ENCODE data around the gene LY6G5C. TPM values are rescaled to one million over a fixed set of nuclear protein-coding genes. Genes with fewer than 3 reads are reported as not detected.

LY6G5C gene
- total and polyA plus RNA-seq, 9 of the 15 experiments (the other 6 are each of a cell fraction or from before 2014, with no cell fraction given) = 0.10 to 0.67 (median 0.46) TPM; not detected in 4

- TF ChIP-seq, protein P1, sequence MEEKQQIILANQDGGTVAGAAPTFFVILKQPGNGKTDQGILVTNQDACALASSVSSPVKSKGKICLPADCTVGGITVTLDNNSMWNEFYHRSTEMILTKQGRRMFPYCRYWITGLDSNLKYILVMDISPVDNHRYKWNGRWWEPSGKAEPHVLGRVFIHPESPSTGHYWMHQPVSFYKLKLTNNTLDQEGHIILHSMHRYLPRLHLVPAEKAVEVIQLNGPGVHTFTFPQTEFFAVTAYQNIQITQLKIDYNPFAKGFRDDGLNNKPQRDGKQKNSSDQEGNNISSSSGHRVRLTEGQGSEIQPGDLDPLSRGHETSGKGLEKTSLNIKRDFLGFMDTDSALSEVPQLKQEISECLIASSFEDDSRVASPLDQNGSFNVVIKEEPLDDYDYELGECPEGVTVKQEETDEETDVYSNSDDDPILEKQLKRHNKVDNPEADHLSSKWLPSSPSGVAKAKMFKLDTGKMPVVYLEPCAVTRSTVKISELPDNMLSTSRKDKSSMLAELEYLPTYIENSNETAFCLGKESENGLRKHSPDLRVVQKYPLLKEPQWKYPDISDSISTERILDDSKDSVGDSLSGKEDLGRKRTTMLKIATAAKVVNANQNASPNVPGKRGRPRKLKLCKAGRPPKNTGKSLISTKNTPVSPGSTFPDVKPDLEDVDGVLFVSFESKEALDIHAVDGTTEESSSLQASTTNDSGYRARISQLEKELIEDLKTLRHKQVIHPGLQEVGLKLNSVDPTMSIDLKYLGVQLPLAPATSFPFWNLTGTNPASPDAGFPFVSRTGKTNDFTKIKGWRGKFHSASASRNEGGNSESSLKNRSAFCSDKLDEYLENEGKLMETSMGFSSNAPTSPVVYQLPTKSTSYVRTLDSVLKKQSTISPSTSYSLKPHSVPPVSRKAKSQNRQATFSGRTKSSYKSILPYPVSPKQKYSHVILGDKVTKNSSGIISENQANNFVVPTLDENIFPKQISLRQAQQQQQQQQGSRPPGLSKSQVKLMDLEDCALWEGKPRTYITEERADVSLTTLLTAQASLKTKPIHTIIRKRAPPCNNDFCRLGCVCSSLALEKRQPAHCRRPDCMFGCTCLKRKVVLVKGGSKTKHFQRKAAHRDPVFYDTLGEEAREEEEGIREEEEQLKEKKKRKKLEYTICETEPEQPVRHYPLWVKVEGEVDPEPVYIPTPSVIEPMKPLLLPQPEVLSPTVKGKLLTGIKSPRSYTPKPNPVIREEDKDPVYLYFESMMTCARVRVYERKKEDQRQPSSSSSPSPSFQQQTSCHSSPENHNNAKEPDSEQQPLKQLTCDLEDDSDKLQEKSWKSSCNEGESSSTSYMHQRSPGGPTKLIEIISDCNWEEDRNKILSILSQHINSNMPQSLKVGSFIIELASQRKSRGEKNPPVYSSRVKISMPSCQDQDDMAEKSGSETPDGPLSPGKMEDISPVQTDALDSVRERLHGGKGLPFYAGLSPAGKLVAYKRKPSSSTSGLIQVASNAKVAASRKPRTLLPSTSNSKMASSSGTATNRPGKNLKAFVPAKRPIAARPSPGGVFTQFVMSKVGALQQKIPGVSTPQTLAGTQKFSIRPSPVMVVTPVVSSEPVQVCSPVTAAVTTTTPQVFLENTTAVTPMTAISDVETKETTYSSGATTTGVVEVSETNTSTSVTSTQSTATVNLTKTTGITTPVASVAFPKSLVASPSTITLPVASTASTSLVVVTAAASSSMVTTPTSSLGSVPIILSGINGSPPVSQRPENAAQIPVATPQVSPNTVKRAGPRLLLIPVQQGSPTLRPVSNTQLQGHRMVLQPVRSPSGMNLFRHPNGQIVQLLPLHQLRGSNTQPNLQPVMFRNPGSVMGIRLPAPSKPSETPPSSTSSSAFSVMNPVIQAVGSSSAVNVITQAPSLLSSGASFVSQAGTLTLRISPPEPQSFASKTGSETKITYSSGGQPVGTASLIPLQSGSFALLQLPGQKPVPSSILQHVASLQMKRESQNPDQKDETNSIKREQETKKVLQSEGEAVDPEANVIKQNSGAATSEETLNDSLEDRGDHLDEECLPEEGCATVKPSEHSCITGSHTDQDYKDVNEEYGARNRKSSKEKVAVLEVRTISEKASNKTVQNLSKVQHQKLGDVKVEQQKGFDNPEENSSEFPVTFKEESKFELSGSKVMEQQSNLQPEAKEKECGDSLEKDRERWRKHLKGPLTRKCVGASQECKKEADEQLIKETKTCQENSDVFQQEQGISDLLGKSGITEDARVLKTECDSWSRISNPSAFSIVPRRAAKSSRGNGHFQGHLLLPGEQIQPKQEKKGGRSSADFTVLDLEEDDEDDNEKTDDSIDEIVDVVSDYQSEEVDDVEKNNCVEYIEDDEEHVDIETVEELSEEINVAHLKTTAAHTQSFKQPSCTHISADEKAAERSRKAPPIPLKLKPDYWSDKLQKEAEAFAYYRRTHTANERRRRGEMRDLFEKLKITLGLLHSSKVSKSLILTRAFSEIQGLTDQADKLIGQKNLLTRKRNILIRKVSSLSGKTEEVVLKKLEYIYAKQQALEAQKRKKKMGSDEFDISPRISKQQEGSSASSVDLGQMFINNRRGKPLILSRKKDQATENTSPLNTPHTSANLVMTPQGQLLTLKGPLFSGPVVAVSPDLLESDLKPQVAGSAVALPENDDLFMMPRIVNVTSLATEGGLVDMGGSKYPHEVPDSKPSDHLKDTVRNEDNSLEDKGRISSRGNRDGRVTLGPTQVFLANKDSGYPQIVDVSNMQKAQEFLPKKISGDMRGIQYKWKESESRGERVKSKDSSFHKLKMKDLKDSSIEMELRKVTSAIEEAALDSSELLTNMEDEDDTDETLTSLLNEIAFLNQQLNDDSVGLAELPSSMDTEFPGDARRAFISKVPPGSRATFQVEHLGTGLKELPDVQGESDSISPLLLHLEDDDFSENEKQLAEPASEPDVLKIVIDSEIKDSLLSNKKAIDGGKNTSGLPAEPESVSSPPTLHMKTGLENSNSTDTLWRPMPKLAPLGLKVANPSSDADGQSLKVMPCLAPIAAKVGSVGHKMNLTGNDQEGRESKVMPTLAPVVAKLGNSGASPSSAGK (IDR thresholded peaks at IDR 0.05) = no peak
- TF ChIP-seq CEBPG (CRISPR knock-in tag; IDR thresholded peaks at IDR 0.05) (0 out of 2 replicates have a peak, but pooled peaks have one; percentile 30), CEBPG (tag; conservative IDR thresholded peaks at IDR 0.05 in 1 of 2, IDR thresholded peaks at IDR 0.05 in 1 of 2) (no peak), LCOR (CRISPR knock-in tag; IDR thresholded peaks at IDR 0.05) (peak; percentile 18; the same call in 1 of the 2 replicates), FOXA3 (CRISPR knock-in tag; conservative IDR thresholded peaks at IDR 0.05 in 1 of 2, IDR thresholded peaks at IDR 0.05 in 1 of 2) (0 out of 4 replicates have a peak, but pooled peaks of 1 of the 2 experiments have one; percentile 43), NR3C1 (CRISPR knock-in tag; IDR thresholded peaks at IDR 0.05) (no peak), MIER1 (IDR thresholded peaks at IDR 0.05; ENCODE audit: low read depth) (no peak), RBM17 (IDR thresholded peaks at IDR 0.05; ENCODE audit: borderline replicate concordance, low read depth, low read length) (no peak), KLF10 (CRISPR knock-in tag; IDR thresholded peaks at IDR 0.05) (no peak), THAP7 (CRISPR knock-in tag; IDR thresholded peaks at IDR 0.05) (no peak), NR1H2 (CRISPR knock-in tag; IDR thresholded peaks at IDR 0.05) (peak; percentile 35; the same call in 1 of the 2 replicates), E2F3 (CRISPR knock-in tag; IDR thresholded peaks at IDR 0.05) (no peak)
Measured at GRCh38 chr6:31680226-31681134, at the start of gene LY6G5C (continued).
